ENCODE measurements around the gene C2orf49.

Gene C2orf49

GRCh38 chr2:105398336-105399206, 61.2 kb downstream of the C2orf49 start, which contains the start of gene FHL2:
Gene FHL2, minus strand, starts transcription at chr2:105399051. Its CDS starts 12,535 bp downstream, at chr2:105386516.
- Histone ChIP-seq H3K27ac (no peak within 1 kb of the TSS), H3K4me3 (ENCODE audit: low read depth in 1 of 2, low read length in 1 of 2) (peak within 1 kb of the TSS in 1 of 2 experiments; percentile 38)

More at GRCh38 chr2:105398336-105399206, 61.2 kb downstream of the C2orf49 start, which contains the start of gene FHL2:
- Histone ChIP-seq H3K27me3 (peaks cover 81% of the 10 kb centered on the region), H3K9me3 (no peaks in the 10 kb centered on the region), H3K4me1 (ENCODE audit: control insufficient read depth in 1 of 2, insufficient read depth in 1 of 2, low read depth in 1 of 2, low read length in 1 of 2) (peaks cover 5 to 11% of the 10 kb centered on the region in 2 experiments), H3K36me3 (no peaks in the 10 kb centered on the region)
- TF ChIP-seq CTCF (IDR thresholded peaks at IDR 0.05), result no peak

All from neutrophil (primary cell).